GM20431 (cell line): ENCODE results near the gene DNAJC22.

Experiments
- in situ Hi-C: fragments of 300-500 bp; cut with MseI, MboI; formaldehyde crosslinking; loops from one replicate; pipeline ENCODE4 v1.15.0; 2020; ENCODE audit warnings: low sequenced_read_pairs; ENCODE audit not compliant: unreplicated experiment

Gene DNAJC22

GRCh38 chr12:49342066-49342913 lies 4.4 kb upstream of the DNAJC22 start:
- in situ Hi-C loops, result loop anchor here (10.0 kb wide), 1 partner anchor 57 kb away; no protein-coding TSS in a partner anchor

- in situ Hi-C loops, result loop anchor here (10.0 kb wide), 1 partner anchor 58 kb away; no protein-coding TSS in a partner anchor
Measured at GRCh38 chr12:49342914-49343731, 3.6 kb upstream of the DNAJC22 start.

- in situ Hi-C loops, result loop anchor here (10.0 kb wide), 1 partner anchor 60 kb away; no protein-coding TSS in a partner anchor
Measured at GRCh38 chr12:49344486-49345050, 2.1 kb upstream of the DNAJC22 start.

GRCh38 chr12:49345051-49345824 lies 1.4 kb upstream of the DNAJC22 start:
- in situ Hi-C loops, result loop anchor here (10.0 kb wide), 1 partner anchor 60 kb away; no protein-coding TSS in a partner anchor

- in situ Hi-C loops, result loop anchor here (10.0 kb wide), 1 partner anchor 61 kb away; no protein-coding TSS in a partner anchor
Measured at GRCh38 chr12:49345825-49346658, 646 bp upstream of the DNAJC22 start.

GRCh38 chr12:49347311-49348193 lies 864 bp downstream of the DNAJC22 start:
- in situ Hi-C loops, result loop anchor here (10.0 kb wide), 1 partner anchor 63 kb away; no protein-coding TSS in a partner anchor

- in situ Hi-C loops, result loop anchor here (10.0 kb wide), 1 partner anchor 64 kb away; no protein-coding TSS in a partner anchor
Measured at GRCh38 chr12:49348781-49349180, 2.1 kb downstream of the DNAJC22 start.

- in situ Hi-C loops, result loop anchor here (10.0 kb wide), 1 partner anchor 64 kb away; no protein-coding TSS in a partner anchor
Measured at GRCh38 chr12:49349266-49349665, 2.6 kb downstream of the DNAJC22 start.

- in situ Hi-C loops, result no loop called here
Measured at GRCh38 chr12:49352351-49352750, 5.7 kb downstream of the DNAJC22 start.

- in situ Hi-C loops, result no loop called here
Measured at GRCh38 chr12:49355913-49356312, 9.2 kb downstream of the DNAJC22 start.

- in situ Hi-C loops, result no loop called here
Measured at GRCh38 chr12:49357103-49357678, 10.5 kb downstream of the DNAJC22 start.

GRCh38 chr12:49358483-49359141 lies 11.9 kb downstream of the DNAJC22 start:
- in situ Hi-C loops, result no loop called here

GRCh38 chr12:49359671-49360070 lies 13.0 kb downstream of the DNAJC22 start:
- in situ Hi-C loops, result loop anchor here (10.0 kb wide), 1 partner anchor 155 kb away; no protein-coding TSS in a partner anchor

GRCh38 chr12:49362077-49362476 lies 15.4 kb downstream of the DNAJC22 start:
- in situ Hi-C loops, result loop anchor here (10.0 kb wide), 1 partner anchor 153 kb away; no protein-coding TSS in a partner anchor

- in situ Hi-C loops, result loop anchor here (10.0 kb wide), 1 partner anchor 150 kb away; no protein-coding TSS in a partner anchor
Measured at GRCh38 chr12:49364989-49365388, 18.3 kb downstream of the DNAJC22 start.

GRCh38 chr12:49365542-49365941 lies 18.9 kb downstream of the DNAJC22 start:
- in situ Hi-C loops, result loop anchor here (10.0 kb wide), 1 partner anchor 149 kb away; no protein-coding TSS in a partner anchor
